Left lung (tissue), 10 donors: ENCODE results near the gene INPP5A. TPM values are rescaled to one million over a fixed set of nuclear protein-coding genes. Genes with fewer than 3 reads are reported as not detected.

ENCODE experiments used
- ATAC-seq: fragments of 200-7000 bp; cut with Tn5 transposase; one replicate; pipeline ENCODE4 v1.9.1; 2020; ENCODE audit warnings: moderate library complexity
- DNase-seq, 4 donors: peaks; one replicate each; pipeline ENCODE4 v3.0.0-alpha.2; 2013 to 2020
- H3K27ac ChIP-seq, 2 donors: fragments of 200-600 bp; sonication (generic) in 1 of 2; one replicate each; pipeline versions ENCODE4 v1.5.0 to v1.8.0; 2020 to 2021
- H3K27me3 ChIP-seq, 2 donors: fragments of 200-600 bp; sonication (generic) in 1 of 2; one replicate each; pipeline versions ENCODE4 v1.5.0 to v1.8.0; 2020 to 2021
- H3K36me3 ChIP-seq, 2 donors: fragments of 200-600 bp; sonication (generic) in 1 of 2; one replicate each; pipeline versions ENCODE4 v1.5.0 to v1.8.0; 2020 to 2021
- H3K4me1 ChIP-seq, 2 donors: fragments of 200-600 bp; one replicate each; pipeline ENCODE4 v1.8.0; 2021
- H3K4me3 ChIP-seq, 2 donors: fragments of 200-600 bp; sonication (generic) in 1 of 2; one replicate each; pipeline versions ENCODE4 v1.5.0 to v1.8.0; 2020 to 2021; ENCODE audit warnings: mild to moderate bottlenecking in 1 of 2
- H3K9me3 ChIP-seq, 2 donors: fragments of 200-600 bp; sonication (generic) in 1 of 2; one replicate each; pipeline versions ENCODE4 v1.5.0 to v1.8.0; 2020 to 2021
- intact Hi-C, 2 donors: fragments of 100-400 bp; cut with DNase I; formaldehyde crosslinking; loops; one replicate each; pipeline versions ENCODE4 v1.11.2 to v1.14.2; 2022
- polyA plus RNA-seq, 6 donors: library from polyadenylated mRNA; unstranded; fragments of 120-200 nt; gene quantifications; one replicate each; pipeline ENCODE4 v1.2.1, GENCODE V29; 2013; ENCODE audit not compliant: insufficient read length in 6 of 6
- total RNA-seq, 2 donors: library from RNA; stranded (reverse); fragmentation: NEBNext Ultra II Directional; extraction: Animal tissue kit (Norgen Biotek cat#: 25700); gene quantifications; one replicate each; pipeline ENCODE4 v1.2.1, GENCODE V29; 2021
- TF ChIP-seq, protein P1 (sequence below), 2 donors: fragments of 200-600 bp; sonication (generic) in 1 of 2; IDR thresholded peaks; one replicate each; pipeline versions ENCODE4 v1.5.0 to v1.8.0; 2021; ENCODE audit warnings: antibody characterized with exemption in 2 of 2
- donor health status: DM: no; HTN: yes; CAD: no.
- donor health status: DM: no; HTN: no; CAD: no.

The INPP5A gene
- total and polyA plus RNA-seq, 8 donors, result 32.0 to 44.0 (median 36.8) TPM

DNA sequence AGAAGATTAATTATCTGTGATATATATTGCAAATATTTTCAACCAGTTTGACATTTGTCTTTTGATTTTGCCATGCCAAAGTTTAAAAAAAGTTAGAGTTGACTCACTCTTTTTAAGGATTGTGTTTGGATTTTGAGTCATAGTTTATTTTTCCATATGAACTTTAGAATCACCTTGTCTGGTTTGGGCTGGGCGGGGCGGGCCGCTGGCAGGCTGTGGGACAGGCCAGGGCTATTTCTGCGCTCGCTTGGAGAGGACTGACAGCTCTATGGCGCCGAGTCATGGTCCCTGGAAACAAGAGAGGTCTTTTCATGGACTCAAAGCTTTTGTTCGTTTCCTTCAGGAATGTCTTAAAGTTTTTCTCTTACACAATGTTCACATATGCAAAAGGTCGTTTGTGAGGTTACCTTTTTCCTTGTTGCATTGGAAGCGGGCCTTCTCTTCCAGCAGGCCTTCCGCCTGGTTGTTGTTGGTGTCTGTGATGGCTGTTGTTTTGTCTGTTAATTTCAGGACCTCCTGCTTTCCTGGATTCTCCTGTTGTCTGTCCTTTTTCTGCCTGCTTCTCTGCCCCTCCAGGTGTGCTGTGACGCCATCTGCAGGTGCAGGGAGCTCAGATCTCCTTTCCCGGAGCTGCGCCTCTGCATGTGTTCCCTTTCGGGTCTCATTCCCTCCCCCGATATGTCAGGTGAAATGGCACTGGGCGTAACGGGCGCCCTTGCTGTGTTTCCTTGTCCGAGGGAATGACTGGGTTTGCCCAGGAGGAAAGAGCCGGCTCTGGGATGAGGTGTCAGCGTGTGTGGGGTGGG is 53.8 kb downstream of the INPP5A start:
- ATAC-seq (peak; percentile 68), DNase-seq (peak in 1 of 4 donors; percentile 47)
- TF ChIP-seq, protein P1, sequence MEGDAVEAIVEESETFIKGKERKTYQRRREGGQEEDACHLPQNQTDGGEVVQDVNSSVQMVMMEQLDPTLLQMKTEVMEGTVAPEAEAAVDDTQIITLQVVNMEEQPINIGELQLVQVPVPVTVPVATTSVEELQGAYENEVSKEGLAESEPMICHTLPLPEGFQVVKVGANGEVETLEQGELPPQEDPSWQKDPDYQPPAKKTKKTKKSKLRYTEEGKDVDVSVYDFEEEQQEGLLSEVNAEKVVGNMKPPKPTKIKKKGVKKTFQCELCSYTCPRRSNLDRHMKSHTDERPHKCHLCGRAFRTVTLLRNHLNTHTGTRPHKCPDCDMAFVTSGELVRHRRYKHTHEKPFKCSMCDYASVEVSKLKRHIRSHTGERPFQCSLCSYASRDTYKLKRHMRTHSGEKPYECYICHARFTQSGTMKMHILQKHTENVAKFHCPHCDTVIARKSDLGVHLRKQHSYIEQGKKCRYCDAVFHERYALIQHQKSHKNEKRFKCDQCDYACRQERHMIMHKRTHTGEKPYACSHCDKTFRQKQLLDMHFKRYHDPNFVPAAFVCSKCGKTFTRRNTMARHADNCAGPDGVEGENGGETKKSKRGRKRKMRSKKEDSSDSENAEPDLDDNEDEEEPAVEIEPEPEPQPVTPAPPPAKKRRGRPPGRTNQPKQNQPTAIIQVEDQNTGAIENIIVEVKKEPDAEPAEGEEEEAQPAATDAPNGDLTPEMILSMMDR (IDR thresholded peaks at IDR 0.05), result no peak
- Histone ChIP-seq H3K27me3 (no peaks in the 10 kb centered on the region), H3K36me3 (no peaks in the 10 kb centered on the region), H3K9me3 (no peaks in the 10 kb centered on the region), H3K4me1 (peaks cover 39 to 93% of the 10 kb centered on the region in 2 donors), H3K4me3 (no peak overlapping the region), H3K27ac (peak overlapping the region; percentile 20 to 28)
- intact Hi-C loops, result no loop called here

DNA sequence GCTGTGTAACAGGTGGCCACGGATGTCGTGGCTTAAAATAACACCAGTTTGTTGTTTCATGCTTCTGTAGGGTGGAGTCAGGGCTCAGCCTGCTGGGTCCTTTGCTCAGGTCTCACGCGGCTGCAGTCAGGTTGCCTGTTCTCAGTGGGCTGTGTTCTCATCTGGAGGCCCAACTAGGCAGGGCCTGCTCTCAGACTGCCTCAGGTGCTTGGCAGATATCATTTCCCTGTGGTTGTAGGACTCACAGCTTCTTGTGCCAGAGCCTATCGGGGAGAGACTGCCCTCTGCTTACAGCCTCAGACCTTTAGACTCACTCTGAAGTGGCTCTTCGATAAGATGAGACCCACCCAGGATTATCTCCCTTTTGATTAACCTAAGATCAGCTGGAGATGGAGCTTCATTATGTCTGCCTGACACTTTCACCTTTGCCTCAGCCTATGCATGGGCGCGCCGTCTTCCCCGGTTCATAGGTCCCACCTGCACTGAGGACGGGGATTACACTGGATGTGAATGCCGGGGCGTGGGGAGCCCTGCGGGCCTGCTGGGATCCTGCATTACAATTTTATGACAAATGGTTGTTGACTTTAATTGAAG is 55.3 kb downstream of the INPP5A start:
- Histone ChIP-seq H3K4me1 (peaks cover 26 to 88% of the 10 kb centered on the region in 2 donors), H3K27ac (peak overlapping the region in 1 of 2 donors; percentile 40), H3K4me3 (no peak overlapping the region), H3K36me3 (no peaks in the 10 kb centered on the region), H3K27me3 (no peaks in the 10 kb centered on the region), H3K9me3 (no peaks in the 10 kb centered on the region)
- DNase-seq (no peak), ATAC-seq (no peak)
- TF ChIP-seq, protein P1 (IDR thresholded peaks at IDR 0.05), result no peak
- intact Hi-C loops, result no loop called here

DNA sequence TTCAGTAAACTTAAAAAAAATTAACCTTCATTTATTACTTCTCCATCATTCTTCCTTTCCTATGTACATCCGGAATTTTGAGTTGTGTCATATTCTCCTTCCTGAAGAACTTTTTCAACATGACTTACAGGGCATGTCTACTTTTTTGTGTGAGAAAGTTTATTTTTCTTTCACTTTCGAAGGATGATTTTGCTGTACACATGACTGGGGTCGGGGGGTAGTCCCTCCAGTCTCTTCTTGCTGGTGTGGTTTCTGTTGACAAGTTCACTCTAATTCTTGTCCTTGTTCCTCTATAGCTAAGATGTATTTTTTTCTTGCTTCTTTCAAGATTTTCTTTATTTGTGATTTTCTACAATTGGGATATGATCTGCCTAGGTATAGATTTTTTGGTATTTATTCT is 55.8 kb downstream of the INPP5A start:
- H3K36me3 ChIP-seq, result no peaks in the 10 kb centered on the region
- ATAC-seq, result no peak
- H3K9me3 ChIP-seq, result no peaks in the 10 kb centered on the region
- no peak for DNase-seq
- no peak overlapping the region for H3K4me3 ChIP-seq
- peaks cover 26 to 85% of the 10 kb centered on the region in 2 donors for H3K4me1 ChIP-seq
- H3K27ac ChIP-seq, result peak overlapping the region in 1 of 2 donors; percentile 40
- intact Hi-C loops, result no loop called here
- H3K27me3 ChIP-seq, result no peaks in the 10 kb centered on the region
- TF ChIP-seq, protein P1 (IDR thresholded peaks at IDR 0.05), result no peak

DNA sequence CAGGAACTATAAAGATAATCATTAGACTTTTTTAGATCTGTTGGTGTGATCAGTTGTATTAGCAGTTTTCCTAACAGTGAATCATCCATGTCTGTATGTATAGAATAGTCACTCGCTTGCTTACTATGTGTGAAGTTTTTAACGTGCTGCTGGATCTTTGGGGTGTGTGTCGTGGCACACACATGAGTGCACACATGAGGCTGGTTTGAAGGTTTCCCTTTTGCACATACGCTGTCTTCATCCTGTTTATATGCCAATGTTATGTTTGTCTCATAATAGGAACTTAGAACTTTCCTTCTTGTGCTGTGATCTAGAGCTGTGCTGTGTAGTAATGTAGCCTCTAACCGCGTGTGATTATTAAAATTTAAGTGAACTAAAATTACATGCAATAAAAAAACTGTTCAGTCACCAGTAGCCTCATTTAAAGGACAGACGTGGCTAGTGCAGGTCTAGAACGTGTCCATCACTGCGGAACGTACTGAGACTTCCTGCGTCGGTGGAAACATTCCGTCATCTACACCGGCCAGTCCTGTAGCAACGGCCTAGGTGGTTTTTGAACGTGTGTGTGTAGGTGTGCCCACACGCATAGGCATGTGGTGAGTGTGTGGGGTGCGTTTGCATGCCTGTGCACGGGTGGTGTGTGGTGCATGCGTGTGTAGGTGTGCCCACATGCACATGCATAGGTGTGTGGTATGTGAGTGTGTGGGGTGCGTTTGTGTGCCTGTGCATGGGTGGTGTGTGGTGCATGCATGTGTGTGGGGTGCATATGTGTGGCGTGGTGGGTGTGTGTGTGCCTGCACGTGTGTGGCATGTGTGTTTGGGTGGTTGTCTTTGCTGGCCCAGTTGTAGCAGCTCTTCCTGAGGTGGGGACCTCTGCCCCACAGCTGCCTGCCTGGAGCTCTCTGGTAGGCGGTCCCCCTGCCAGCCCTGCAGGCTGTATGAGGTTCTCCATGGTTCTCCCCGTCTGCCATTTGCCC is 56.6 kb downstream of the INPP5A start:
- Histone ChIP-seq H3K36me3 (no peaks in the 10 kb centered on the region), H3K27ac (peak overlapping the region in 1 of 2 donors; percentile 40), H3K27me3 (no peaks in the 10 kb centered on the region), H3K9me3 (no peaks in the 10 kb centered on the region), H3K4me3 (no peak overlapping the region), H3K4me1 (peaks cover 18 to 78% of the 10 kb centered on the region in 2 donors)
- peak in 1 of 4 donors; percentile 37 for DNase-seq
- intact Hi-C loops, result no loop called here
- ATAC-seq, result no peak
- TF ChIP-seq, protein P1 (IDR thresholded peaks at IDR 0.05), result no peak
